Nephron (organoid): Measurements from ENCODE around the gene SBSN.

ENCODE experiments used
- H3K27ac Mint-ChIP-seq, 3 experiments: 2 replicates each; pipeline ENCODE4 v1.8.0; 2020; ENCODE audit warnings: mixed read lengths in 3 of 3, mild to moderate bottlenecking in 2 of 3, moderate library complexity in 1 of 3
- H3K27me3 Mint-ChIP-seq: 2 replicates; pipeline ENCODE4 v1.8.0; 2021; ENCODE audit warnings: low read depth, mild to moderate bottlenecking, moderate library complexity, mixed read lengths
- H3K36me3 Mint-ChIP-seq: 2 replicates; pipeline ENCODE4 v1.8.0; 2020; ENCODE audit warnings: low read depth, mixed read lengths
- H3K4me1 Mint-ChIP-seq: 2 replicates; pipeline ENCODE4 v1.8.0; 2020; ENCODE audit warnings: mixed read lengths
- H3K4me3 Mint-ChIP-seq, 3 experiments: 2 replicates each; pipeline ENCODE4 v1.8.0; 2020; ENCODE audit warnings: mild to moderate bottlenecking in 3 of 3, mixed read lengths in 3 of 3, moderate library complexity in 2 of 3
- H3K9me3 Mint-ChIP-seq: 2 replicates; pipeline ENCODE4 v1.8.0; 2020; ENCODE audit warnings: mixed read lengths
- CTCF ChIP-seq, 3 experiments: fragments of 200-600 bp; sonication (generic); IDR thresholded peaks; one replicate each; pipeline ENCODE4 v1.5.0; 2021; ENCODE audit warnings: antibody characterized with exemption in 3 of 3; ENCODE audit not compliant: unreplicated experiment in 3 of 3

Gene SBSN

GRCh38 chr19:35521124-35521743 is 6.9 kb downstream of the SBSN start:
- no peak for TF ChIP-seq CTCF (IDR thresholded peaks at IDR 0.05; ENCODE audit: unreplicated experiment in 3 of 3)
- Mint-ChIP-seq H3K27me3 (peaks cover 46% of the 10 kb centered on the region), H3K4me1 (no peaks in the 10 kb centered on the region), H3K36me3 (no peaks in the 10 kb centered on the region), H3K27ac (no peak overlapping the region), H3K4me3 (no peak overlapping the region), H3K9me3 (no peaks in the 10 kb centered on the region)

GRCh38 chr19:35519291-35519690 is 8.8 kb downstream of the SBSN start:
- Mint-ChIP-seq H3K4me1 (no peaks in the 10 kb centered on the region), H3K36me3 (no peaks in the 10 kb centered on the region), H3K4me3 (no peak overlapping the region), H3K27me3 (peaks cover 45% of the 10 kb centered on the region), H3K9me3 (no peaks in the 10 kb centered on the region), H3K27ac (no peak overlapping the region)
- no peak for TF ChIP-seq CTCF (IDR thresholded peaks at IDR 0.05; ENCODE audit: unreplicated experiment in 3 of 3)

- no peaks in the 10 kb centered on the region for H3K36me3 Mint-ChIP-seq
- H3K4me3 Mint-ChIP-seq, result no peak overlapping the region
- H3K27ac Mint-ChIP-seq, result no peak overlapping the region
- H3K27me3 Mint-ChIP-seq, result peaks cover 43% of the 10 kb centered on the region
- no peak for TF ChIP-seq CTCF (IDR thresholded peaks at IDR 0.05; ENCODE audit: unreplicated experiment in 3 of 3)
- H3K4me1 Mint-ChIP-seq, result no peaks in the 10 kb centered on the region
- no peaks in the 10 kb centered on the region for H3K9me3 Mint-ChIP-seq
These were observed 9.8 kb downstream of the SBSN start for GRCh38 chr19:35518313-35518712.

- Mint-ChIP-seq H3K4me1 (no peaks in the 10 kb centered on the region), H3K36me3 (no peaks in the 10 kb centered on the region), H3K27ac (no peak overlapping the region), H3K27me3 (peaks cover 44% of the 10 kb centered on the region), H3K4me3 (no peak overlapping the region), H3K9me3 (no peaks in the 10 kb centered on the region)
- no peak for TF ChIP-seq CTCF (IDR thresholded peaks at IDR 0.05; ENCODE audit: unreplicated experiment in 3 of 3)
These were observed 10.8 kb downstream of the SBSN start for GRCh38 chr19:35517342-35517741.

GRCh38 chr19:35516310-35516709 is 11.8 kb downstream of the SBSN start:
- Mint-ChIP-seq H3K27me3 (peaks cover 49% of the 10 kb centered on the region), H3K4me1 (no peaks in the 10 kb centered on the region), H3K4me3 (no peak overlapping the region), H3K27ac (no peak overlapping the region), H3K36me3 (no peaks in the 10 kb centered on the region), H3K9me3 (no peaks in the 10 kb centered on the region)
- no peak for TF ChIP-seq CTCF (IDR thresholded peaks at IDR 0.05; ENCODE audit: unreplicated experiment in 3 of 3)

- H3K27me3 Mint-ChIP-seq, result peaks cover 59% of the 10 kb centered on the region
- H3K9me3 Mint-ChIP-seq, result no peaks in the 10 kb centered on the region
- H3K4me3 Mint-ChIP-seq, result peak overlapping the region in 1 of 3 experiments; percentile 7
- no peak overlapping the region for H3K27ac Mint-ChIP-seq
- no peak for TF ChIP-seq CTCF (IDR thresholded peaks at IDR 0.05; ENCODE audit: unreplicated experiment in 3 of 3)
- H3K4me1 Mint-ChIP-seq, result peaks cover 3% of the 10 kb centered on the region
- no peaks in the 10 kb centered on the region for H3K36me3 Mint-ChIP-seq
These were observed 13.8 kb downstream of the SBSN start for GRCh38 chr19:35514282-35514809.
